GM12878 (cell line): ENCODE data around the gene EBPL. TPM values are rescaled to one million over a fixed set of nuclear protein-coding genes. Genes with fewer than 3 reads are reported as not detected.

ENCODE experiments used
- ATAC-seq: fragments of 200-7000 bp; cut with Tn5 transposase; 3 replicates; pipeline ENCODE4 v1.9.1; 2020; ENCODE audit warnings: mild to moderate bottlenecking, moderate library complexity
- BruUV-seq: library from RNA; stranded (reverse); fragments of 400-500 nt; replicated peaks from 2 replicates; lab custom pipeline; 2021; lab: Mats Ljungman, UMichigan
- CTCF ChIA-PET: fragments of 300-600 bp; sonication (Branson Sonifier 250); formaldehyde crosslinking; extraction: SDS; loops from one replicate; lab custom pipeline; 2021; ENCODE audit warnings: inconsistent platforms; lab: Yijun Ruan, JAX
- POLR2A ChIA-PET: fragments of 350-600 bp; formaldehyde crosslinking; extraction: SDS; loops from one replicate; lab custom pipeline; 2021; ENCODE audit warnings: inconsistent platforms; lab: Charles Lee
- RAD21 ChIA-PET: fragments of 300-600 bp; sonication (Branson Sonifier 250); formaldehyde crosslinking; loops from one replicate; lab custom pipeline; 2023; ENCODE audit warnings: antibody characterized with exemption; ENCODE audit not compliant: unreplicated experiment; lab: Charles Lee
- SMC1A ChIA-PET: fragments of 300-600 bp; sonication (Branson Sonifier 250); formaldehyde crosslinking; loops from one replicate; lab custom pipeline; 2023; ENCODE audit not compliant: unreplicated experiment, uncharacterized antibody; lab: Charles Lee
- DNase-seq: peaks from one replicate; pipeline ENCODE4 v3.0.0-alpha.2; 2011; ENCODE audit warnings: low read depth, low spot score
- FAIRE-seq: peaks from 3 replicates; lab custom pipeline; 2011; peaks lifted over from hg19 to GRCh38; lab: Jason Lieb, UNC
- H2AFZ ChIP-seq: 2 replicates; pipeline ENCODE4 v1.6.0; 2011; ENCODE audit warnings: low read depth, low read length, control low read depth; ENCODE audit not compliant: control insufficient read depth
- H3K27ac ChIP-seq: 2 replicates; pipeline ENCODE4 v1.5.1; 2011; ENCODE audit warnings: control low read depth; ENCODE audit not compliant: control insufficient read depth, insufficient read depth
- H3K27me3 ChIP-seq, 2 experiments: replicated peaks in 1 of 2; 2 replicates each; pipeline versions ENCODE4 v1.6.0 to v1.6.1; 2011; ENCODE audit warnings: low read length in 1 of 2; ENCODE audit not compliant: control insufficient read depth in 2 of 2, insufficient read depth in 2 of 2
- H3K36me3 ChIP-seq, 2 experiments: 2 replicates each; pipeline ENCODE4 v1.5.1; 2011; ENCODE audit warnings: low read length in 1 of 2; ENCODE audit not compliant: control insufficient read depth in 2 of 2, insufficient read depth in 2 of 2
- H3K4me1 ChIP-seq: 2 replicates; pipeline ENCODE4 v1.6.1; 2011; ENCODE audit warnings: mild to moderate bottlenecking, low read length, moderate library complexity, mixed read lengths; ENCODE audit not compliant: control insufficient read depth, insufficient read depth
- H3K4me2 ChIP-seq: 2 replicates; pipeline ENCODE4 v1.6.0; 2011; ENCODE audit warnings: control low read depth; ENCODE audit not compliant: control insufficient read depth, insufficient read depth
- H3K4me3 ChIP-seq: fragments of 200-600 bp; sonication (generic); 2 replicates; pipeline ENCODE4 v1.5.1; 2016
- H3K79me2 ChIP-seq: 2 replicates; pipeline ENCODE4 v1.6.0; 2011; ENCODE audit warnings: low read length; ENCODE audit not compliant: control insufficient read depth, insufficient read depth
- H3K9ac ChIP-seq: 2 replicates; pipeline ENCODE4 v1.8.0; 2011; ENCODE audit warnings: low read length, control low read depth, mixed read lengths; ENCODE audit not compliant: control insufficient read depth, insufficient read depth
- H3K9me3 ChIP-seq: replicated peaks from 3 replicates; pipeline ENCODE4 v1.5.1; 2011; ENCODE audit warnings: mild to moderate bottlenecking, low read length; ENCODE audit not compliant: control insufficient read depth, insufficient read depth
- H4K20me1 ChIP-seq: 2 replicates; pipeline ENCODE4 v1.6.0; 2011; ENCODE audit not compliant: control insufficient read depth, insufficient read depth
- ETV6 ChIP-seq, 2 experiments: fragments of 450-650 bp in 1 of 2; IDR thresholded peaks in 1 of 2; conservative IDR thresholded peaks in 1 of 2; 2 replicates each; pipeline ENCODE4 v1.6.1; 2014; ENCODE audit warnings: antibody characterized with exemption in 1 of 2, borderline replicate concordance in 1 of 2, low read depth in 1 of 2, mild to moderate bottlenecking in 1 of 2, moderate library complexity in 1 of 2
- SMAD1 ChIP-seq: fragments of 450-650 bp; IDR thresholded peaks from 2 replicates; pipeline ENCODE4 v1.6.1; 2018; ENCODE audit warnings: mild to moderate bottlenecking, low read depth; ENCODE audit not compliant: partially characterized antibody
- SP1 ChIP-seq: IDR thresholded peaks from one replicate; pipeline ENCODE4 v1.6.1; 2011; ENCODE audit warnings: low read depth, low read length
- SRF ChIP-seq, 2 experiments: IDR thresholded peaks; 2 replicates each; pipeline ENCODE4 v1.6.1; 2011; ENCODE audit warnings: low read depth in 2 of 2, low read length in 2 of 2, mild to moderate bottlenecking in 1 of 2, moderate library complexity in 1 of 2
- TCF12 ChIP-seq: IDR thresholded peaks from 2 replicates; pipeline ENCODE4 v1.6.1; 2011; ENCODE audit warnings: low read depth, mild to moderate bottlenecking, low read length
- ZNF24 ChIP-seq: fragments of 450-650 bp; IDR thresholded peaks from 2 replicates; pipeline ENCODE4 v1.6.1; 2017; ENCODE audit warnings: antibody characterized with exemption, mild to moderate bottlenecking
- WGBS: methylation state at CpG from one replicate; pipeline ENCODE4 v1.1.6; 2016; ENCODE audit warnings: low lambda C conversion rate; ENCODE audit not compliant: insufficient replicate concordance, insufficient coverage; ENCODE audit errors: missing lambda C conversion rate; 5-methylcytosine and 5-hydroxymethylcytosine counted together
- in situ Hi-C: fragments of 300-500 bp; cut with MboI; formaldehyde crosslinking; loops from 9 replicates; pipeline ENCODE4 v1.14.3; 2018; ENCODE audit warnings: mixed read lengths
- intact Hi-C: fragments of 100-400 bp; cut with micrococcal nuclease; formaldehyde crosslinking; loops from one replicate; pipeline ENCODE4 v1.14.2; 2022; ENCODE audit not compliant: unreplicated experiment
- polyA plus RNA-seq, 11 experiments: library from polyadenylated mRNA; depleted of rRNA in 4 of 11; unstranded in 6 of 11; stranded (reverse) in 5 of 11; fragments of >200 nt; fragmentation: Nextera tagmentation in 4 of 11; fragmentation: Illumina TruSeq in 1 of 11; extraction: Ambion mirVana in 4 of 11; extraction: Trizol in 1 of 11; gene quantifications; 1 replicate in 1 of 11; 2 replicates in 10 of 11; pipeline versions ENCODE4 v1.2.1 to v1.2.3, GENCODE V29; 2011 to 2016; ENCODE audit warnings: inconsistent platforms in 2 of 11, missing spikeins in 2 of 11, low read depth in 1 of 11
- total RNA-seq, 4 experiments: library from RNA; depleted of rRNA in 3 of 4; stranded (reverse); fragments of >200 nt in 3 of 4; fragmentation: Illumina TruSeq in 1 of 4; extraction: Trizol in 1 of 4; gene quantifications; 2 replicates each; pipeline versions ENCODE4 v1.2.1 to v1.2.3, GENCODE V29; 2013 to 2021
- TF ChIP-seq, protein P1 (sequence below): fragments of 450-650 bp; IDR thresholded peaks from 2 replicates; pipeline ENCODE4 v1.6.1; 2017; ENCODE audit warnings: mild to moderate bottlenecking, moderate library complexity
- TF ChIP-seq, protein P2 (sequence below): IDR thresholded peaks from 2 replicates; pipeline ENCODE4 v1.6.1; 2012; ENCODE audit warnings: improper control_type of control experiment, low read depth, low read length; ENCODE audit not compliant: insufficient replicate concordance

Gene EBPL
- total and polyA plus RNA-seq, 10 of the 15 experiments (the other 5 are each of a cell fraction or from before 2014, with no cell fraction given): 6.2 to 72.8 (median 43.5) TPM

DNA sequence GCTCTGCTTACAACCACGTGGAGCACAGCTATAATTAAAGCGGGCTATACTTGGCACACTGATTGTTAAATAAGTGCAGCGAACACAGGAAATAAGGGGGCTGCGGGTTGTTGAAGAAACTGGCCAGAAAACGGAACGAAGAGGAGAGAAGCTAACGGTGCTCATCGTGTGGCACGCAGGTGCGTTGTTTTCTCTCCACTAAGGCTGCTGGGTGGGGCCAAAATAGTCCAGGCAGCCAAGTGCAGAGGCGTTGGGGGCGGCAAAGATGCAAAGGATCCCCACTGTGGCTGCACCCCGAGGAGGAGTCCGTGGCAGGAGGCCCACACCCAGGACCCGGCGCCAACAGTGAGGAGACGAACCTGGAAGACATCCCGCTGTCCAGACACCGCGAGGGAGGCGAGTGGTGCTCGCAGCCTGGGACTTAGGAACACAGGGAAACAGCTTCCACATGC, 71.1 kb downstream of the EBPL start (continued):
- TF ChIP-seq, protein P1, sequence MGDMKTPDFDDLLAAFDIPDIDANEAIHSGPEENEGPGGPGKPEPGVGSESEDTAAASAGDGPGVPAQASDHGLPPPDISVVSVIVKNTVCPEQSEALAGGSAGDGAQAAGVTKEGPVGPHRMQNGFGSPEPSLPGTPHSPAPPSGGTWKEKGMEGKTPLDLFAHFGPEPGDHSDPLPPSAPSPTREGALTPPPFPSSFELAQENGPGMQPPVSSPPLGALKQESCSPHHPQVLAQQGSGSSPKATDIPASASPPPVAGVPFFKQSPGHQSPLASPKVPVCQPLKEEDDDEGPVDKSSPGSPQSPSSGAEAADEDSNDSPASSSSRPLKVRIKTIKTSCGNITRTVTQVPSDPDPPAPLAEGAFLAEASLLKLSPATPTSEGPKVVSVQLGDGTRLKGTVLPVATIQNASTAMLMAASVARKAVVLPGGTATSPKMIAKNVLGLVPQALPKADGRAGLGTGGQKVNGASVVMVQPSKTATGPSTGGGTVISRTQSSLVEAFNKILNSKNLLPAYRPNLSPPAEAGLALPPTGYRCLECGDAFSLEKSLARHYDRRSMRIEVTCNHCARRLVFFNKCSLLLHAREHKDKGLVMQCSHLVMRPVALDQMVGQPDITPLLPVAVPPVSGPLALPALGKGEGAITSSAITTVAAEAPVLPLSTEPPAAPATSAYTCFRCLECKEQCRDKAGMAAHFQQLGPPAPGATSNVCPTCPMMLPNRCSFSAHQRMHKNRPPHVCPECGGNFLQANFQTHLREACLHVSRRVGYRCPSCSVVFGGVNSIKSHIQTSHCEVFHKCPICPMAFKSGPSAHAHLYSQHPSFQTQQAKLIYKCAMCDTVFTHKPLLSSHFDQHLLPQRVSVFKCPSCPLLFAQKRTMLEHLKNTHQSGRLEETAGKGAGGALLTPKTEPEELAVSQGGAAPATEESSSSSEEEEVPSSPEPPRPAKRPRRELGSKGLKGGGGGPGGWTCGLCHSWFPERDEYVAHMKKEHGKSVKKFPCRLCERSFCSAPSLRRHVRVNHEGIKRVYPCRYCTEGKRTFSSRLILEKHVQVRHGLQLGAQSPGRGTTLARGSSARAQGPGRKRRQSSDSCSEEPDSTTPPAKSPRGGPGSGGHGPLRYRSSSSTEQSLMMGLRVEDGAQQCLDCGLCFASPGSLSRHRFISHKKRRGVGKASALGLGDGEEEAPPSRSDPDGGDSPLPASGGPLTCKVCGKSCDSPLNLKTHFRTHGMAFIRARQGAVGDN: 0 out of 2 replicates have a peak, but pooled peaks have one; percentile 15
- TF ChIP-seq SP1 (peak; percentile 33), ETV6 (conservative IDR thresholded peaks at IDR 0.05 in 1 of 2, IDR thresholded peaks at IDR 0.05 in 1 of 2; ENCODE audit: borderline replicate concordance in 1 of 2, low read depth in 1 of 2) (no peak)

DNA sequence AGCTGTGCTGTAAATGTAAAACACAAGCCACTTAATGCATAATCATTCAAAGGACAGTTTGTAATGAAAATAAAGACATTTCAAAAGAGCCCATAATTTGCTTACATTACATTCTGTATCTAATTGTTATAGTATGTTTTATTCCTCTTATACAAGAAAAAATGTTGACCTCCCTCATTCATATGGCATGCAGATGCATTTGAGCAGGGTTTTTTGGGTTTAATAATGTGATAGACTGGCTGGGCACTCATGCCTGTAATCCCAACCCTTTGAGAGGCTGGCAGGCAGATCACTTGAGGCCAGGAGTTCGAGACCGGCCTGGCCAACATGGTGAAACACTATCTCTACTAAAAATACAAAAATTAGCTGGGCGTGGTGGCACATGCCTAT, 74.6 kb downstream of the EBPL start:
- CTCF ChIA-PET: interaction anchor here (1.3 to 1.4 kb wide), 2 partner anchors 9 to 315 kb away, joined by 4 read pairs; no protein-coding TSS in a partner anchor
- no peak for FAIRE-seq
- no peaks in the 10 kb centered on the region for H3K4me1 ChIP-seq
- in situ Hi-C loops (no loop called here), intact Hi-C loops (no loop called here)
- H2AFZ ChIP-seq: no peak overlapping the region
- H3K79me2 ChIP-seq: no peaks in the 10 kb centered on the region
- BruUV-seq: no TSS peak
- H4K20me1 ChIP-seq: no peaks in the 10 kb centered on the region
- no peak for ATAC-seq
- POLR2A ChIA-PET: interaction anchor here (0.6 kb wide), 1 partner anchor 1030 kb away, joined by 4 read pairs; no protein-coding TSS in a partner anchor
- SMC1A ChIA-PET: interaction anchor here (1.2 to 2.7 kb wide), 2 partner anchors 10 to 12 kb away, joined by 5 to 11 read pairs; partner anchors contain the start of gene ARL11
- RAD21 ChIA-PET: interaction anchor here (0.8 kb wide), 1 partner anchor 9 kb away, joined by 3 read pairs; no protein-coding TSS in a partner anchor
- 54% methylated on average over 3 of the region's 3 CpGs for WGBS
- H3K27me3 ChIP-seq: no peaks in the 10 kb centered on the region
- H3K4me2 ChIP-seq: no peak overlapping the region
- DNase-seq: no peak
- H3K9me3 ChIP-seq: no peaks in the 10 kb centered on the region
- H3K27ac ChIP-seq: no peak overlapping the region
- no peak overlapping the region for H3K9ac ChIP-seq
- no peaks in the 10 kb centered on the region for H3K36me3 ChIP-seq
- no peak overlapping the region for H3K4me3 ChIP-seq
- TF ChIP-seq SRF (IDR thresholded peaks at IDR 0.05; ENCODE audit: low read depth in 2 of 2, low read length in 2 of 2): no peak
- TF ChIP-seq, protein P2, sequence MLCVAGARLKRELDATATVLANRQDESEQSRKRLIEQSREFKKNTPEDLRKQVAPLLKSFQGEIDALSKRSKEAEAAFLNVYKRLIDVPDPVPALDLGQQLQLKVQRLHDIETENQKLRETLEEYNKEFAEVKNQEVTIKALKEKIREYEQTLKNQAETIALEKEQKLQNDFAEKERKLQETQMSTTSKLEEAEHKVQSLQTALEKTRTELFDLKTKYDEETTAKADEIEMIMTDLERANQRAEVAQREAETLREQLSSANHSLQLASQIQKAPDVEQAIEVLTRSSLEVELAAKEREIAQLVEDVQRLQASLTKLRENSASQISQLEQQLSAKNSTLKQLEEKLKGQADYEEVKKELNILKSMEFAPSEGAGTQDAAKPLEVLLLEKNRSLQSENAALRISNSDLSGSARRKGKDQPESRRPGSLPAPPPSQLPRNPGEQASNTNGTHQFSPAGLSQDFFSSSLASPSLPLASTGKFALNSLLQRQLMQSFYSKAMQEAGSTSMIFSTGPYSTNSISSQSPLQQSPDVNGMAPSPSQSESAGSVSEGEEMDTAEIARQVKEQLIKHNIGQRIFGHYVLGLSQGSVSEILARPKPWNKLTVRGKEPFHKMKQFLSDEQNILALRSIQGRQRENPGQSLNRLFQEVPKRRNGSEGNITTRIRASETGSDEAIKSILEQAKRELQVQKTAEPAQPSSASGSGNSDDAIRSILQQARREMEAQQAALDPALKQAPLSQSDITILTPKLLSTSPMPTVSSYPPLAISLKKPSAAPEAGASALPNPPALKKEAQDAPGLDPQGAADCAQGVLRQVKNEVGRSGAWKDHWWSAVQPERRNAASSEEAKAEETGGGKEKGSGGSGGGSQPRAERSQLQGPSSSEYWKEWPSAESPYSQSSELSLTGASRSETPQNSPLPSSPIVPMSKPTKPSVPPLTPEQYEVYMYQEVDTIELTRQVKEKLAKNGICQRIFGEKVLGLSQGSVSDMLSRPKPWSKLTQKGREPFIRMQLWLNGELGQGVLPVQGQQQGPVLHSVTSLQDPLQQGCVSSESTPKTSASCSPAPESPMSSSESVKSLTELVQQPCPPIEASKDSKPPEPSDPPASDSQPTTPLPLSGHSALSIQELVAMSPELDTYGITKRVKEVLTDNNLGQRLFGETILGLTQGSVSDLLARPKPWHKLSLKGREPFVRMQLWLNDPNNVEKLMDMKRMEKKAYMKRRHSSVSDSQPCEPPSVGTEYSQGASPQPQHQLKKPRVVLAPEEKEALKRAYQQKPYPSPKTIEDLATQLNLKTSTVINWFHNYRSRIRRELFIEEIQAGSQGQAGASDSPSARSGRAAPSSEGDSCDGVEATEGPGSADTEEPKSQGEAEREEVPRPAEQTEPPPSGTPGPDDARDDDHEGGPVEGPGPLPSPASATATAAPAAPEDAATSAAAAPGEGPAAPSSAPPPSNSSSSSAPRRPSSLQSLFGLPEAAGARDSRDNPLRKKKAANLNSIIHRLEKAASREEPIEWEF: no peak
- TF ChIP-seq SMAD1: no peak
- no peak for TF ChIP-seq TCF12
- no peak for TF ChIP-seq ZNF24
